ENCODE results near the gene MYBPH. TPM values are rescaled to one million over a fixed set of nuclear protein-coding genes. Genes with fewer than 3 reads are reported as not detected.

The MYBPH gene
- total and polyA plus RNA-seq, 2 donors (not counting 1 experiment from before 2014, with no cell fraction given), result not detected

- Histone ChIP-seq H3K4me3 (ENCODE audit: control extremely low read depth in 1 of 5, extremely low read depth in 1 of 5, insufficient read depth in 1 of 5, low read depth in 2 of 5, low read length in 4 of 5) (no peak overlapping the region), H3K4me2 (replicated peaks; ENCODE audit: low read depth, low read length, poor library complexity, severe bottlenecking) (no peak overlapping the region), H3K27me3 (replicated peaks in 1 of 4; ENCODE audit: control extremely low read depth in 1 of 4, control insufficient read depth in 3 of 4, insufficient read depth in 4 of 4, low read length in 3 of 4) (peaks cover 0 to 6% (median 0%) of the 10 kb centered on the region in 4 experiments), H3K4me1 (ENCODE audit: control insufficient read depth in 2 of 2, insufficient read depth in 2 of 2, low read length in 2 of 2) (peaks cover 0 to 8% of the 10 kb centered on the region in 2 donors), H4K20me1 (ENCODE audit: control insufficient read depth, insufficient read depth, low read length, poor library complexity, severe bottlenecking) (no peaks in the 10 kb centered on the region), H3K9me3 (ENCODE audit: control extremely low read depth in 1 of 3, control insufficient read depth in 2 of 3, insufficient read depth in 1 of 3, low read length in 2 of 3) (peaks cover 0 to 2% (median 0%) of the 10 kb centered on the region in 3 donors), H3K27ac (ENCODE audit: low read length in 2 of 2) (no peak overlapping the region), H3K9ac (ENCODE audit: low read length) (no peak overlapping the region), H3K36me3 (replicated peaks in 1 of 2; ENCODE audit: control extremely low read depth in 1 of 2, control insufficient read depth in 1 of 2, extremely low read depth in 1 of 2, insufficient read depth in 2 of 2, low read length in 1 of 2) (no peaks in the 10 kb centered on the region), H2AFZ (ENCODE audit: insufficient read depth, low read depth, low read length, poor library complexity, severe bottlenecking) (no peak overlapping the region), H3K79me2 (ENCODE audit: control insufficient read depth, insufficient read depth, low read length) (no peaks in the 10 kb centered on the region)
- DNase-seq, result no peak
- CTCF ChIA-PET, result no interaction called here
- intact Hi-C loops (cut with micrococcal nuclease), result no loop called here
- no peak overlapping the region for H3K4me3 Mint-ChIP-seq
- POLR2A ChIA-PET, result interaction anchor here (0.7 kb wide), 1 partner anchor 1542 kb away, joined by 3 read pairs; no protein-coding TSS in a partner anchor
- TF ChIP-seq EZH2 (IDR thresholded peaks at IDR 0.05; ENCODE audit: borderline replicate concordance, insufficient read depth, low read depth, low read length, poor library complexity, severe bottlenecking), result no peak
- no peak for TF ChIP-seq CTCF (IDR thresholded peaks at IDR 0.05)
- H3K9me3 Mint-ChIP-seq (ENCODE audit: insufficient read depth), result no peaks in the 10 kb centered on the region
- ATAC-seq (ENCODE audit: low read depth), result no peak
- 75% methylated on average over 7 of the region's 9 CpGs for WGBS (ENCODE audit: insufficient coverage)
- peaks cover 6% of the 10 kb centered on the region for H3K27me3 Mint-ChIP-seq
- no peak overlapping the region for H3K27ac Mint-ChIP-seq
- peaks cover 1% of the 10 kb centered on the region for H3K4me1 Mint-ChIP-seq
These were observed 1.9 kb upstream of the MYBPH start for GRCh38 chr1:203177470-203178039.

GRCh38 chr1:203177036-203177405, 1.4 kb upstream of the MYBPH start:
- Histone ChIP-seq H3K4me2 (replicated peaks; ENCODE audit: low read depth, low read length, poor library complexity, severe bottlenecking) (no peak overlapping the region), H3K9ac (ENCODE audit: low read length) (no peak overlapping the region), H3K9me3 (ENCODE audit: control extremely low read depth in 1 of 3, control insufficient read depth in 2 of 3, insufficient read depth in 1 of 3, low read length in 2 of 3) (peaks cover 0 to 3% (median 0%) of the 10 kb centered on the region in 3 donors), H4K20me1 (ENCODE audit: control insufficient read depth, insufficient read depth, low read length, poor library complexity, severe bottlenecking) (no peaks in the 10 kb centered on the region), H3K79me2 (ENCODE audit: control insufficient read depth, insufficient read depth, low read length) (no peaks in the 10 kb centered on the region), H3K27ac (ENCODE audit: low read length in 2 of 2) (no peak overlapping the region), H3K27me3 (replicated peaks in 1 of 4; ENCODE audit: control extremely low read depth in 1 of 4, control insufficient read depth in 3 of 4, insufficient read depth in 4 of 4, low read length in 3 of 4) (peaks cover 0 to 6% (median 0%) of the 10 kb centered on the region in 4 experiments), H2AFZ (ENCODE audit: insufficient read depth, low read depth, low read length, poor library complexity, severe bottlenecking) (no peak overlapping the region), H3K36me3 (replicated peaks in 1 of 2; ENCODE audit: control extremely low read depth in 1 of 2, control insufficient read depth in 1 of 2, extremely low read depth in 1 of 2, insufficient read depth in 2 of 2, low read length in 1 of 2) (no peaks in the 10 kb centered on the region), H3K4me1 (ENCODE audit: control insufficient read depth in 2 of 2, insufficient read depth in 2 of 2, low read length in 2 of 2) (peaks cover 0 to 8% of the 10 kb centered on the region in 2 donors), H3K4me3 (ENCODE audit: control extremely low read depth in 1 of 5, extremely low read depth in 1 of 5, insufficient read depth in 1 of 5, low read depth in 2 of 5, low read length in 4 of 5) (no peak overlapping the region)
- intact Hi-C loops (cut with micrococcal nuclease), result no loop called here
- H3K4me3 Mint-ChIP-seq, result no peak overlapping the region
- no peak for TF ChIP-seq CTCF (IDR thresholded peaks at IDR 0.05)
- no peak for TF ChIP-seq EZH2 (IDR thresholded peaks at IDR 0.05; ENCODE audit: borderline replicate concordance, insufficient read depth, low read depth, low read length, poor library complexity, severe bottlenecking)
- H3K27ac Mint-ChIP-seq, result no peak overlapping the region
- H3K9me3 Mint-ChIP-seq (ENCODE audit: insufficient read depth), result no peaks in the 10 kb centered on the region
- POLR2A ChIA-PET, result no interaction called here
- ATAC-seq (ENCODE audit: low read depth) (no peak), DNase-seq (no peak)
- peaks cover 6% of the 10 kb centered on the region for H3K27me3 Mint-ChIP-seq
- WGBS (ENCODE audit: insufficient coverage), result 83% methylated on average over 1 of the region's 6 CpGs
- H3K4me1 Mint-ChIP-seq, result peaks cover 1% of the 10 kb centered on the region
- CTCF ChIA-PET, result no interaction called here

Measured in B cell (primary cell).